HT-29 (cell line): ENCODE measurements around the gene IFIT2. TPM values are rescaled to one million over a fixed set of nuclear protein-coding genes. Genes with fewer than 3 reads are reported as not detected.
"Not testable (repeated sequence)": the region's sequence is repeated elsewhere in the genome, so short reads cannot be mapped to it uniquely, and the experiment has no call there.

ENCODE experiments used
- DNase-seq: peaks from one replicate; pipeline ENCODE4 v3.0.0-alpha.2; 2015; ENCODE audit warnings: low spot score
- total RNA-seq: library from RNA; depleted of rRNA; stranded (reverse); fragments of >200 nt; shearing (Covaris generic); gene quantifications from 2 replicates; pipeline ENCODE4 v1.2.3, GENCODE V29; 2014

IFIT2 gene
- total RNA-seq, 1 experiment from 2014 or later: 4.0 TPM

GRCh38 chr10:89280508-89280907 lies 21.3 kb upstream of the IFIT2 start:
- no peak for DNase-seq

- DNase-seq: no peak
Measured at GRCh38 chr10:89281606-89282395, 20.0 kb upstream of the IFIT2 start.

- peak; percentile 12 for DNase-seq
Measured at GRCh38 chr10:89283025-89283935, 18.6 kb upstream of the IFIT2 start.

GRCh38 chr10:89283936-89284475 lies 17.8 kb upstream of the IFIT2 start:
- peak; percentile 49 for DNase-seq

- not testable (repeated sequence) for DNase-seq
Measured at GRCh38 chr10:89284711-89285110, 17.1 kb upstream of the IFIT2 start.

GRCh38 chr10:89285303-89285702 lies 16.5 kb upstream of the IFIT2 start:
- DNase-seq: not testable (repeated sequence)

GRCh38 chr10:89294721-89295239 lies 7.1 kb upstream of the IFIT2 start:
- no peak for DNase-seq

- DNase-seq: no peak
Measured at GRCh38 chr10:89295597-89295996, 6.2 kb upstream of the IFIT2 start.

GRCh38 chr10:89296220-89296648 lies 5.6 kb upstream of the IFIT2 start:
- no peak for DNase-seq

- no peak for DNase-seq
Measured at GRCh38 chr10:89297356-89297755, 4.5 kb upstream of the IFIT2 start.

GRCh38 chr10:89297791-89298190 lies 4.1 kb upstream of the IFIT2 start:
- no peak for DNase-seq

GRCh38 chr10:89299031-89299430 lies 2.8 kb upstream of the IFIT2 start:
- no peak for DNase-seq

- DNase-seq: peak; percentile 25
Measured at GRCh38 chr10:89301232-89301631, 614 bp upstream of the IFIT2 start.

- no peak for DNase-seq
Measured at GRCh38 chr10:89302625-89303024, 779 bp downstream of the IFIT2 start.

GRCh38 chr10:89303161-89303560 lies 1.3 kb downstream of the IFIT2 start:
- no peak for DNase-seq

GRCh38 chr10:89304026-89304425 lies 2.2 kb downstream of the IFIT2 start:
- no peak for DNase-seq

- no peak for DNase-seq
Measured at GRCh38 chr10:89304446-89304845, 2.6 kb downstream of the IFIT2 start.

GRCh38 chr10:89304925-89305324 lies 3.1 kb downstream of the IFIT2 start:
- DNase-seq: no peak

GRCh38 chr10:89305766-89306433 lies 4.1 kb downstream of the IFIT2 start:
- DNase-seq: no peak

- DNase-seq: no peak
Measured at GRCh38 chr10:89306434-89307268, 4.8 kb downstream of the IFIT2 start.

GRCh38 chr10:89307269-89307577 lies 5.4 kb downstream of the IFIT2 start:
- DNase-seq: no peak
